ENCODE measurements around the gene PICALM.
A peak's percentile ranks its signal among the peaks of the same experiment; 100 is the strongest.

The PICALM gene

GRCh38 chr11:86046116-86046515 is 22.8 kb downstream of the PICALM start:
- no peak for DNase-seq

GRCh38 chr11:86043765-86044503 is 24.9 kb downstream of the PICALM start:
- no peak for DNase-seq

GRCh38 chr11:86041975-86042378 is 26.9 kb downstream of the PICALM start:
- peak in 1 of 2 experiments; percentile 42 for DNase-seq

- no peak for DNase-seq
Observed at GRCh38 chr11:86040919-86041850, 27.7 kb downstream of the PICALM start.

- DNase-seq = no peak
Observed at GRCh38 chr11:86039094-86039493, 29.8 kb downstream of the PICALM start.

GRCh38 chr11:86037743-86038142 is 31.1 kb downstream of the PICALM start:
- DNase-seq = no peak

GRCh38 chr11:86035920-86036319 is 33.0 kb downstream of the PICALM start:
- no peak for DNase-seq

GRCh38 chr11:86035164-86035563 is 33.7 kb downstream of the PICALM start:
- DNase-seq = no peak

GRCh38 chr11:86034710-86035109 is 34.2 kb downstream of the PICALM start:
- no peak for DNase-seq

GRCh38 chr11:86021377-86021776 is 47.5 kb downstream of the PICALM start:
- no peak for DNase-seq

- DNase-seq = no peak
Observed at GRCh38 chr11:86018249-86018648, 50.6 kb downstream of the PICALM start.

- no peak for DNase-seq
Observed at GRCh38 chr11:86016451-86016850, 52.4 kb downstream of the PICALM start.

- no peak for DNase-seq
Observed at GRCh38 chr11:86015699-86016098, 53.2 kb downstream of the PICALM start.

GRCh38 chr11:86014221-86014620 is 54.7 kb downstream of the PICALM start:
- DNase-seq = no peak

GRCh38 chr11:86013713-86014112 is 55.2 kb downstream of the PICALM start:
- no peak for DNase-seq

- no peak for DNase-seq
Observed at GRCh38 chr11:86011175-86011574, 57.7 kb downstream of the PICALM start.

- DNase-seq = no peak
Observed at GRCh38 chr11:86003654-86004053, 65.2 kb downstream of the PICALM start.

- DNase-seq = no peak
Observed at GRCh38 chr11:86002431-86002830, 66.5 kb downstream of the PICALM start.

GRCh38 chr11:85991508-85991907 is 77.4 kb downstream of the PICALM start:
- DNase-seq = no peak

- DNase-seq = no peak
Observed at GRCh38 chr11:85989746-85990145, 79.1 kb downstream of the PICALM start.

GRCh38 chr11:85988780-85989179 is 80.1 kb downstream of the PICALM start:
- DNase-seq = no peak

- DNase-seq = no peak
Observed at GRCh38 chr11:85977751-85978160, 91.1 kb downstream of the PICALM start.

GRCh38 chr11:85976525-85976924 is 92.4 kb downstream of the PICALM start:
- no peak for DNase-seq

GRCh38 chr11:85974122-85974521 is 94.8 kb downstream of the PICALM start:
- no peak for DNase-seq
